Pancreas (tissue), 10 donors: ENCODE results near the gene AHCTF1. TPM values are rescaled to one million over a fixed set of nuclear protein-coding genes. Genes with fewer than 3 reads are reported as not detected.
"Not testable (repeated sequence)": the region's sequence is repeated elsewhere in the genome, so short reads cannot be mapped to it uniquely, and the experiment has no call there.

Experiments
- ATAC-seq, 4 donors: fragments of 200-7000 bp; cut with Tn5 transposase; one replicate each; pipeline versions ENCODE4 v1.8.0 to v1.9.1; 2020; ENCODE audit warnings: mild to moderate bottlenecking in 4 of 4, moderate library complexity in 4 of 4
- DNase-seq, 6 donors: peaks; one replicate each; pipeline ENCODE4 v3.0.0-alpha.2; 2020
- FAIRE-seq: peaks from 2 replicates; lab custom pipeline; 2012; peaks lifted over from hg19 to GRCh38; lab: Jason Lieb, UNC
- H3K27ac ChIP-seq, 4 donors: fragments of 200-600 bp; sonication (generic); 1 replicate in 3 of 4; 2 replicates in 1 of 4; pipeline versions ENCODE4 v1.5.0 to v1.8.0; 2020
- H3K27me3 ChIP-seq, 4 donors: fragments of 200-600 bp; one replicate each; pipeline ENCODE4 v1.8.0; 2021
- H3K36me3 ChIP-seq, 3 donors: fragments of 200-600 bp; sonication (generic) in 1 of 3; one replicate each; pipeline versions ENCODE4 v1.5.0 to v1.8.0; 2020 to 2021
- H3K4me1 ChIP-seq, 3 donors: fragments of 200-600 bp; one replicate each; pipeline ENCODE4 v1.8.0; 2021
- H3K4me3 ChIP-seq, 4 donors: fragments of 200-600 bp; sonication (generic) in 2 of 4; one replicate each; pipeline versions ENCODE4 v1.5.0 to v1.8.0; 2020 to 2021
- H3K9me3 ChIP-seq, 4 donors: fragments of 200-600 bp; one replicate each; pipeline ENCODE4 v1.8.0; 2021
- WGBS, 2 donors: extraction: QIAGEN DNeasy Blood & Tissue Kit; methylation state at CpG; one replicate each; pipeline ENCODE4 v1.1.7; 2013; 5-methylcytosine and 5-hydroxymethylcytosine counted together
- intact Hi-C, 3 donors: fragments of 100-400 bp; cut with DNase I; formaldehyde crosslinking; loops; one replicate each; pipeline versions ENCODE4 v1.11.1 to v1.14.2; 2022
- polyA plus RNA-seq, 2 donors: library from polyadenylated mRNA; stranded (reverse); fragments of 200-250 nt; gene quantifications; one replicate each; pipeline ENCODE4 v1.2.3, GENCODE V29; 2013
- total RNA-seq, 6 donors: library from RNA; stranded (reverse); fragmentation: NEBNext Ultra II Directional in 4 of 6; extraction: Animal tissue kit (Norgen Biotek cat#: 25700) in 4 of 6; gene quantifications; one replicate each; pipeline versions ENCODE4 v1.2.1 to v1.2.4, GENCODE V29; 2021 to 2023
- TF ChIP-seq, protein P1 (sequence below), 4 donors: fragments of 200-600 bp; sonication (generic) in 3 of 4; IDR thresholded peaks; one replicate each; pipeline versions ENCODE4 v1.5.0 to v1.8.0; 2021; ENCODE audit warnings: antibody characterized with exemption in 4 of 4
- donor health status: healthy with polysubstance abuse.
- donor health status: DM: no; HTN: no; CAD: no; lungs with moderate emphysema.
- donor health status: DM: no; HTN: no; CAD: no.
- donor health status: control.
- donor health status: control.
- donor health status: Bipolar disorder and iron deficiency.
- donor health status: DM: yes; HTN: yes; CAD: no.
- donor health status: DM: no; HTN: no; CAD: no.
- donor health status: DM: no; HTN: no; CAD: no.
- donor health status: DM: yes; HTN: yes; CAD: no.

The AHCTF1 gene
- total and polyA plus RNA-seq, 8 donors: 4.8 to 14.6 (median 11.5) TPM

DNA sequence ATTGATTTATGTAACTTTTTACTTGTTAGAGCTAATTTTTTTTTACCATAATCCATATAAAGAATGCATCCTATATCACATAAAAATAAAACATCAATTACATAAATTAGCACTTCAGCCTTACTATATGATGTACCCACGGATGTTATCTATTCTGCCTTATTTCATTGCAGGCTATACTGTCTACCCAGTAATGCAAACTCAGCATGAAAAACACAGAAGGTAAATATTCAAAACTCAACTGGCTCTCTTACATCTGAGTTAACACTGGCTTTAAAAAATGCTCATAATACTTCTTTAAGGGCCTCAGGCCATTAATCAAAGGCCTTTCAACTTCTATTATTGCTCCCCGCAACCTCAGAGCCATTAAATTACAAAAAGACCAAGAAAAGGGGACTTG is 65.8 kb downstream of the AHCTF1 start:
- ATAC-seq: no peak
- H3K4me3 ChIP-seq: no peak overlapping the region
- no peak overlapping the region for H3K27ac ChIP-seq
- DNase-seq: no peak
- no peaks in the 10 kb centered on the region for H3K9me3 ChIP-seq
- FAIRE-seq: no peak
- H3K27me3 ChIP-seq: no peaks in the 10 kb centered on the region
- H3K4me1 ChIP-seq: no peaks in the 10 kb centered on the region
- WGBS, 2 donors: 92% methylated on average over 2 of the region's 2 CpGs
- peaks cover 0 to 13% (median 10%) of the 10 kb centered on the region in 3 donors for H3K36me3 ChIP-seq
- TF ChIP-seq, protein P1, sequence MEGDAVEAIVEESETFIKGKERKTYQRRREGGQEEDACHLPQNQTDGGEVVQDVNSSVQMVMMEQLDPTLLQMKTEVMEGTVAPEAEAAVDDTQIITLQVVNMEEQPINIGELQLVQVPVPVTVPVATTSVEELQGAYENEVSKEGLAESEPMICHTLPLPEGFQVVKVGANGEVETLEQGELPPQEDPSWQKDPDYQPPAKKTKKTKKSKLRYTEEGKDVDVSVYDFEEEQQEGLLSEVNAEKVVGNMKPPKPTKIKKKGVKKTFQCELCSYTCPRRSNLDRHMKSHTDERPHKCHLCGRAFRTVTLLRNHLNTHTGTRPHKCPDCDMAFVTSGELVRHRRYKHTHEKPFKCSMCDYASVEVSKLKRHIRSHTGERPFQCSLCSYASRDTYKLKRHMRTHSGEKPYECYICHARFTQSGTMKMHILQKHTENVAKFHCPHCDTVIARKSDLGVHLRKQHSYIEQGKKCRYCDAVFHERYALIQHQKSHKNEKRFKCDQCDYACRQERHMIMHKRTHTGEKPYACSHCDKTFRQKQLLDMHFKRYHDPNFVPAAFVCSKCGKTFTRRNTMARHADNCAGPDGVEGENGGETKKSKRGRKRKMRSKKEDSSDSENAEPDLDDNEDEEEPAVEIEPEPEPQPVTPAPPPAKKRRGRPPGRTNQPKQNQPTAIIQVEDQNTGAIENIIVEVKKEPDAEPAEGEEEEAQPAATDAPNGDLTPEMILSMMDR (IDR thresholded peaks at IDR 0.05): no peak
- intact Hi-C loops: no loop called here

DNA sequence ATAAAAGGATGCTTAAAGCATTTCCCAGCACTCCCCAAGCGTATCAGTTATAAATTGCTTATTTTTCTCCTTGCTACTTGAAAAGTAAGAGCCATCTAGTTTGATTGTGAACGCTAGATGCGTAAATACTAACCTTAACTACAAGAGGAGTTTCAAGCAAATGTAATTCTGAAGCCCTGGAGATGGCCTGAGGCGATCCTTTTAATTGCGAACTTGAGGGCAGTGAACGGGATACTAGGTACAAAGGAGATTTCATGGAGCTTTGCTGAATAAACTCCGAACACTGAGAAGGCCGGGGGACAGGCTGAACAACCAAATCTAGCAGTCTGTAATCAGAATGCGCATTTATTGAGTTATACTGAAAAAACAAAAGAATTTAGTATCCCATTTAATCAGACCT is 68.0 kb downstream of the AHCTF1 start:
- FAIRE-seq, H3K9me3 ChIP-seq, intact Hi-C loops, H3K27me3 ChIP-seq, H3K4me3 ChIP-seq, H3K4me1 ChIP-seq, H3K27ac ChIP-seq, DNase-seq, ATAC-seq: not testable (repeated sequence)
- WGBS, 2 donors: 96 to 98% methylated on average over 9 of the region's 9 CpGs
- peaks cover 0 to 27% (median 24%) of the 10 kb centered on the region in 3 donors for H3K36me3 ChIP-seq

DNA sequence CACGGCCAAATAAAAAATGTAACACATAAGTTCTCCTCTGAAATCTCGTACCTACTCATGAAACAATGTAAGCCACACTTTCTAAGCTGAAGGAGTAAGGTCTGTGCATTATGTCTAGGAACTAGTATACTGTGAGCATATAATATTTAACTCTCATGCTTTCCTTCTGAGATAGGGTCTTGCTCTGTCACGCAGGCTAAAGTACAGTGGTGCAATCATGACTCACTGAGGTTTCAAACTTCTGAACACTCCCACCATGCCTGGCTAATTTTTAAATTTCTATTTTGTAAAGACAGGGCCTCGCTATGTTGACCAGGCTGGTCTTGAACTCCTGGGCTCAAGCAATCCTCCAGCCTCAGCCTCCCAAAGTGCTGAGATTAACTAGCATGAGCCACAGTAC is 71.3 kb downstream of the AHCTF1 start:
- intact Hi-C loops: no loop called here
- ATAC-seq: no peak
- H3K36me3 ChIP-seq: peaks cover 0 to 45% (median 37%) of the 10 kb centered on the region in 3 donors
- no peak for FAIRE-seq
- no peak for DNase-seq
- no peak overlapping the region for H3K27ac ChIP-seq
- H3K4me3 ChIP-seq: no peak overlapping the region
- WGBS, 2 donors: 97 to 99% methylated on average over 4 of the region's 4 CpGs
- TF ChIP-seq, protein P1 (IDR thresholded peaks at IDR 0.05): no peak
- no peaks in the 10 kb centered on the region for H3K4me1 ChIP-seq
- no peaks in the 10 kb centered on the region for H3K9me3 ChIP-seq
- no peaks in the 10 kb centered on the region for H3K27me3 ChIP-seq

DNA sequence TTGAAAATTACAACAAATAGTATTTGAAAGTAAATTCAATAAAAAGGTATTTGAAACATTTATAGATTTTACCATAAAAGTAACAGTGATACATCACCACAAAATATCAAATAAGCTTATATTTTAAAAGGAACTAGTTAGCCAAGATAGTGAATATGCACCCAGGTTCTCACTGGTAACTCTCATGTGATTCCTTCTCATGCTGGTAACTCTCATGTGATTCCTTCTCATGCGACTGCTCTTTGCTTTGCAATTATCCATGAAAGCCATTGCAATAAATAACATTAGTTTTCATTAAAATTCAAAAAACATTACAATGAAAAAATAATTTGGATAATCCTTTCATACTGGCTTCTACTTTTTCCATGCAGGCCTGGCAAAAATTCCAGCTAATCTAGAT is 75.4 kb downstream of the AHCTF1 start:
- FAIRE-seq: no peak
- Histone ChIP-seq H3K9me3 (no peaks in the 10 kb centered on the region), H3K4me3 (no peak overlapping the region), H3K27me3 (no peaks in the 10 kb centered on the region), H3K4me1 (no peaks in the 10 kb centered on the region), H3K27ac (no peak overlapping the region), H3K36me3 (peaks cover 0 to 72% (median 42%) of the 10 kb centered on the region in 3 donors)
- 96 to 100% methylated on average over 1 of the region's 1 CpG for WGBS, 2 donors
- TF ChIP-seq, protein P1 (IDR thresholded peaks at IDR 0.05): no peak
- intact Hi-C loops: no loop called here
- no peak for ATAC-seq
- no peak for DNase-seq

DNA sequence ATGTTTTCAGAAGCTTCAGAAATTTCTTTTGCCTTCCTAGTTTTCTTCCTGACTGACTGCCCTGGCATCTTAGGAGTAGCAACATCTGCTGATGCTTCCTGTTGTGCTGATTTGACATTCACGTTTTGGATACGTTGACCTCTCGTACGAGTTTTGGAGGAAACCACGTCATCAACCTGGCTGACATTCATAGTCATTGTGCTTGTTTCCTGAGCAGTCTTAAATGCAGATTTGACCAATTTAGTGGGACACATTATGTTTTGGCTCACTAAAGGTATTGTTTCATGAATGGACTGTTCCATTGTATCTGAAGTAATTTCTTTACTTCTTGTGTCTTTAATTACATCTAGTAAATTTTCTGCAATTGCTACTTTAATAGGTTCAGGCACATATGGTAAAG is 81.1 kb downstream of the AHCTF1 start:
- H3K27me3 ChIP-seq, DNase-seq, H3K4me1 ChIP-seq, intact Hi-C loops, H3K27ac ChIP-seq, H3K9me3 ChIP-seq, ATAC-seq, FAIRE-seq, H3K4me3 ChIP-seq: not testable (repeated sequence)
- 87% methylated on average over 5 of the region's 5 CpGs; no CpG with 5 or more reads in 1 of the 2 donors for WGBS, 2 donors
- peaks cover 0 to 51% (median 31%) of the 10 kb centered on the region in 3 donors for H3K36me3 ChIP-seq

DNA sequence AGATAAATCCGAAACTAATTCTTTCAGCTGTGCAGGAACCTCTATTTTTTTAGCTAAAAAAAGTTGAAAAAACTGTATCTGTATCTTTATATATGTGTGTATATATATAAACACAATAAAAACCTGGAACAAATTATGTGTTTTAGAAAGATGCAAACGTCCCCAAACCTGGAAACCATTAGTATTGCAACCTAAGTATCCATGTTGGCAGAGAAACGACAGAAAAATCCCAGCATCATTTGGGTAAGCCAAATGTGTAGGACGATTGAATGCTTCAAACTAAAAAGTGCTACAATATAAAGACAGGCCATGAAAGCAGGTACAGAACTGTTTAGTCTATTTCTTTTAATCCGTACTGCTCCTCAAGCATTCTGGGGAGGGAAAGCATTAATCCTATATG is 87.9 kb downstream of the AHCTF1 start:
- H3K36me3 ChIP-seq: peaks cover 0 to 36% (median 8%) of the 10 kb centered on the region in 3 donors
- H3K9me3 ChIP-seq: no peaks in the 10 kb centered on the region
- no peak for DNase-seq
- H3K4me1 ChIP-seq: no peaks in the 10 kb centered on the region
- TF ChIP-seq, protein P1 (IDR thresholded peaks at IDR 0.05): no peak
- H3K4me3 ChIP-seq: no peak overlapping the region
- no peaks in the 10 kb centered on the region for H3K27me3 ChIP-seq
- no peak overlapping the region for H3K27ac ChIP-seq
- WGBS, 2 donors: 82 to 93% methylated on average over 5 of the region's 5 CpGs
- FAIRE-seq: no peak
- intact Hi-C loops: no loop called here
- no peak for ATAC-seq

DNA sequence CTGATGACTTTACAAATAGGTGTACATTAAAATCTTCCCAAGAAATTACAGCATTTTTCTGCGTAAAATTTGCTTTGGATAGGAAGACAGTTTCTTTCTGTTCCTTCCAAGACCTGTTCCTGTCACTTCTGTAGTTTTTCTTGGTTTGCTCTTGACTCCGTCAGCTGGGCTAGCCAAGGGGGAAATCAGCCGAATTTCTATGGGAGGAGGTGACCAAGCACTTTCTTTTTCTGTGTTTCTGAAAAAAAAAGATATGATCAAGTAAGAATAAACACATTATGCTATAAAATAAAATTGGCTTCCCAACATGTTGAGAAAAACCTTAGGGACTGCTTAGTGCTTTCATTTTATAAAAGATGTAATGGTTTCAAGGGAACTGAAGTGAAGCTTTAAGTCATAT is 91.0 kb downstream of the AHCTF1 start:
- ATAC-seq, DNase-seq, H3K4me3 ChIP-seq, FAIRE-seq, H3K27ac ChIP-seq, intact Hi-C loops, H3K9me3 ChIP-seq, H3K4me1 ChIP-seq, H3K27me3 ChIP-seq: not testable (repeated sequence)
- peaks cover 0 to 30% (median 0%) of the 10 kb centered on the region in 3 donors for H3K36me3 ChIP-seq
- 93 to 98% methylated on average over 3 of the region's 3 CpGs for WGBS, 2 donors
